Ascending aorta (tissue), 2 donors: ENCODE results near the gene OGFOD2. TPM values are rescaled to one million over a fixed set of nuclear protein-coding genes. Genes with fewer than 3 reads are reported as not detected.
A peak's percentile ranks its signal among the peaks of the same experiment; 100 is the strongest.

Source experiments
- DNase-seq, 2 donors: peaks; one replicate each; pipeline ENCODE4 v3.0.0-alpha.2; 2019; ENCODE audit warnings: low spot score in 2 of 2
- H3K27ac ChIP-seq, 2 donors: fragments of 200-600 bp; sonication (generic); one replicate each; pipeline ENCODE4 v1.5.1; 2016 to 2017; ENCODE audit warnings: mild to moderate bottlenecking in 1 of 2
- H3K27me3 ChIP-seq: fragments of 200-600 bp; sonication (generic); one replicate; pipeline ENCODE4 v1.5.1; 2017
- H3K36me3 ChIP-seq, 2 donors: fragments of 200-600 bp; sonication (generic); one replicate each; pipeline ENCODE4 v1.5.1; 2016
- H3K4me1 ChIP-seq, 2 donors: fragments of 200-600 bp; sonication (generic); one replicate each; pipeline ENCODE4 v1.5.1; 2016 to 2017; ENCODE audit warnings: mild to moderate bottlenecking in 1 of 2
- H3K4me3 ChIP-seq, 2 donors: fragments of 200-600 bp; sonication (generic); one replicate each; pipeline ENCODE4 v1.5.1; 2016 to 2017; ENCODE audit warnings: mild to moderate bottlenecking in 1 of 2
- H3K9me3 ChIP-seq, 2 donors: fragments of 200-600 bp; sonication (generic); one replicate each; pipeline ENCODE4 v1.5.1; 2016
- CTCF ChIP-seq, 3 experiments: fragments of 200-600 bp in 2 of 3; fragments of 450-650 bp in 1 of 3; sonication (generic) in 2 of 3; IDR thresholded peaks; one replicate each; pipeline ENCODE4 v1.5.1; 2016 to 2019; ENCODE audit warnings: antibody characterized with exemption in 3 of 3, mild to moderate bottlenecking in 1 of 3, moderate library complexity in 1 of 3
- intact Hi-C: fragments of 100-400 bp; cut with DNase I; formaldehyde crosslinking; loops from one replicate; pipeline ENCODE4 v1.15.1; 2023
- total RNA-seq: library from RNA; depleted of rRNA; stranded (reverse); fragments of >200 nt; gene quantifications from one replicate; pipeline ENCODE4 v1.1.0, GENCODE V29; 2016

OGFOD2 gene
- total RNA-seq, 1 donor from 2014 or later, result 19.6 TPM

- no peaks in the 10 kb centered on the region for H3K36me3 ChIP-seq
- TF ChIP-seq CTCF (IDR thresholded peaks at IDR 0.05), result no peak
- DNase-seq, result no peak
- no peaks in the 10 kb centered on the region for H3K27me3 ChIP-seq
- peak overlapping the region in 1 of 2 donors; percentile 96 for H3K4me3 ChIP-seq
- intact Hi-C loops, result loop anchor here (10.0 kb wide), 1 partner anchor 712 kb away; the partner anchor contains the start of gene VPS33A
- peaks cover 10 to 41% of the 10 kb centered on the region in 2 donors for H3K4me1 ChIP-seq
- no peak overlapping the region for H3K27ac ChIP-seq
- no peaks in the 10 kb centered on the region for H3K9me3 ChIP-seq
These were observed 1.6 kb downstream of the OGFOD2 start for GRCh38 chr12:122976648-122976975.

DNA sequence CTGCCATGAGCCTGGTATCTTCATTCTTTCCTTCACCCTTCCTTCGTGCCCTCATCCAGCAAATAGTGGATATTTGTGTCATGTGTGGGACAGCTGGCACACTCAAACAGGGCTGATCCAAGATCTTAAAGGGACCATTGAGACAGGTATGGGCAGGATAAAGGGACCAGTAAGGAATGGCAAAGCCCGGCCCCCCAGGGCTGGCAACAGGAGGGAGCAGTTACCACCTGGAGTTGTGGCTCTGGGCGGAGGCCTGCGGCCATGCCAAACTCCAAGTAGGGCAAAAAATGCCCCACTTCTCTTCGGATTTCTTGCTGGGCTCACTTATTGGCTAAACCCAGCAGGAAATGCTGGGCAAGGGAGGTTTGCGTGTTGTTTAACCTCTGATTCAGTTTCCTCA is 2.1 kb downstream of the OGFOD2 start:
- intact Hi-C loops, result loop anchor here (10.0 kb wide), 1 partner anchor 712 kb away; the partner anchor contains the start of gene VPS33A

DNA sequence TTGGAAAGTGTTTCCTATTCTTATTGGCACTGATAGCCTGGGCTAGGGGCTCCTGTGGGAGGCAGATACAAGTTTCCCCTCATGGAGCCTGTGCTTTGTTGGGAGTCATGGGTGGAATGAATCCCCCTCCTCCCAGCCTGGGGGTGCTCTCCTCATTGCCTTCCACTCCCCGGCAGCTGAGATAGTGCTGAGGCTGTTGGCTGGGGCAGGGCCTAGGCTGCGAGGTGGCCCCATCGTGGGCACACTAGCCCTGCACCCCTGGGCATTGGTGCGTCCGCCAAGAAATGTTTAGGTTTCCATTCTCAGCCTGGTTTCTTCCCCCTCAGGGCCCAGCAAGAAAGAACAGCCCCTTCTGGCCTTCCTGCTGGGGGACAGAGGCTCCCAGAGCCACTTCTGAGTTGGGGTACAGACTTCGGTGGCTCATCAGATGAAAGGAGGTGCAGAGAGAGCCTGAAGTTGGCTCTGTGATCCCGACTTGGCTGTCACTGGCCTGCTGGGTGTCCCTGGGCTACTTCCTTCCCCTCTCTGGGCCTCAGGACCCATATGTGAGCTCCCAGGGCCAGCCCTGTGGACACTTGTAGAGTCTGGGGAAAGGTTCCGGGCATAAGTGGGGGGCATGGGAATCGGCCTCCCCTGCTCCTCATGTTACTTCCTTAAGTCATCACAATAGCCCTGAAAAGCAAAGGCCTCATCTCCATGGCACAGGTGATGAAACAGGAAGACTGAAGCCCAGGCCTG is 2.8 kb downstream of the OGFOD2 start:
- Histone ChIP-seq H3K4me3 (no peak overlapping the region), H3K27me3 (no peaks in the 10 kb centered on the region), H3K4me1 (peaks cover 22 to 53% of the 10 kb centered on the region in 2 donors), H3K9me3 (no peaks in the 10 kb centered on the region), H3K27ac (no peak overlapping the region), H3K36me3 (peaks cover 0 to 11% of the 10 kb centered on the region in 2 donors)
- intact Hi-C loops, result loop anchor here (10.0 kb wide), 1 partner anchor 713 kb away; the partner anchor contains the start of gene VPS33A
- no peak for DNase-seq
- TF ChIP-seq CTCF (IDR thresholded peaks at IDR 0.05), result no peak

More for the DNA sequence above, 2.1 kb downstream of the OGFOD2 start:
- Histone ChIP-seq H3K9me3 (no peaks in the 10 kb centered on the region), H3K27ac (no peak overlapping the region), H3K4me3 (no peak overlapping the region), H3K27me3 (no peaks in the 10 kb centered on the region), H3K4me1 (peaks cover 15 to 46% of the 10 kb centered on the region in 2 donors), H3K36me3 (peaks cover 0 to 5% of the 10 kb centered on the region in 2 donors)
- DNase-seq, result no peak
- no peak for TF ChIP-seq CTCF (IDR thresholded peaks at IDR 0.05)

- H3K4me1 ChIP-seq, result peaks cover 28 to 60% of the 10 kb centered on the region in 2 donors
- H3K9me3 ChIP-seq, result no peaks in the 10 kb centered on the region
- no peak overlapping the region for H3K4me3 ChIP-seq
- no peaks in the 10 kb centered on the region for H3K27me3 ChIP-seq
- DNase-seq, result no peak
- no peak overlapping the region for H3K27ac ChIP-seq
- no peak for TF ChIP-seq CTCF (IDR thresholded peaks at IDR 0.05)
- intact Hi-C loops, result loop anchor here (10.0 kb wide), 1 partner anchor 714 kb away; the partner anchor contains the start of gene VPS33A
- H3K36me3 ChIP-seq, result peaks cover 0 to 15% of the 10 kb centered on the region in 2 donors
These were observed 3.5 kb downstream of the OGFOD2 start for GRCh38 chr12:122978507-122978955.

DNA sequence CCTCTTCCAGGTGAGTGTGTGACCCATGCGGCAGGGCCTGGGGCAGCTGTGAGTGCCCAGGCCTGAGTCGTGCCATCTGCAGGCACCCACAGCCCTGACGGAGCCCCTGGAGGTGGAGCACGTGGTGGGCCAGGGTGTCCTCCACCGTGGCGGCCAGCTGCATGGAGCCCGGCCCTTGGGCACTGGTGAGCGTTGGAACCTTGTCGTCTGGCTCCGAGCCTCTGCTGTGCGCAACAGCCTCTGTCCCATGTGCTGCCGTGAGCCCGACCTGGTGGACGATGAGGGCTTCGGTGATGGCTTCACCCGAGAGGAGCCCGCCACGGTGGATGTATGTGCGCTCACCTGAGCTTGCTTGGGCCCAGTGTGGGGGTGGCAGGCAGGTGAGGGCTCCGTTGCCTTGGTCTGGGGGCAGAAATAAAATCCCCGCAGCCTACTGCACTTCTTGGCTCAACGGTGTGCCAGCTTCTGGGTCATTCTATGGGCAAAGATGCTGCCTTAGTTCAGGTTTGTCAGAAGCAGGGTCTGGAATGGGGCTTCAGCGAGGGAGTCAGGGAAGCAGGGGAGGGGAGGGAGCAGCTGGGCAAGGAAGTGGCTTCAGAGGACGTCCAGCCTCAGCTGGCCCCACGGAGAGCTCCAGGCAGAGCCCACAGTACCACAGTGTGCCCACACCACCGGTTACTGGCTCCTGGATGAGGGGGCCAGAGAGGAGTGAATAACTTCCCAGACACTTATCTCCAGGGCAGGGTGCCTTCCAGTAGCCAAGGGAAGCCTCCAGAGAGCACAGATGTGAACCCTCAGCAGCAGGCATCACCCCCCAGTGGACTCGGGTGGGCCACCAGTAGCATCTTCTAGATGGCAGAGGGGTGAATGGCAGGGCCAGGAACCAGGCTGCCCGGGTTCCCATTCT is 4.2 kb downstream of the OGFOD2 start:
- Histone ChIP-seq H3K4me1 (peaks cover 35 to 62% of the 10 kb centered on the region in 2 donors), H3K36me3 (peaks cover 0 to 15% of the 10 kb centered on the region in 2 donors), H3K27me3 (no peaks in the 10 kb centered on the region), H3K4me3 (peak overlapping the region; percentile 95), H3K9me3 (no peaks in the 10 kb centered on the region), H3K27ac (peak overlapping the region in 1 of 2 donors; percentile 93)
- TF ChIP-seq CTCF (IDR thresholded peaks at IDR 0.05), result no peak
- DNase-seq, result no peak
- intact Hi-C loops, result loop anchor here (10.0 kb wide), 1 partner anchor 714 kb away; the partner anchor contains the start of gene VPS33A
